H9 (cell line): Measurements from ENCODE around the gene PLEKHM3. TPM values are rescaled to one million over a fixed set of nuclear protein-coding genes. Genes with fewer than 3 reads are reported as not detected.
A peak's percentile ranks its signal among the peaks of the same experiment; 100 is the strongest.

ENCODE experiments used
- DNase-seq: peaks from one replicate; pipeline ENCODE4 v3.0.0-alpha.2; 2017
- H2AFZ ChIP-seq: one replicate; pipeline ENCODE4 v1.6.1; 2013; ENCODE audit warnings: mild to moderate bottlenecking, low read length, control low read depth, moderate library complexity
- H2AK5ac ChIP-seq: 2 replicates; pipeline ENCODE4 v1.6.1; 2013; ENCODE audit warnings: low read length, control low read depth, mixed read lengths; ENCODE audit not compliant: insufficient read length
- H2BK120ac ChIP-seq: one replicate; pipeline ENCODE4 v1.6.1; 2013; ENCODE audit warnings: low read depth, mild to moderate bottlenecking, low read length, control low read depth, inconsistent platforms; ENCODE audit not compliant: poor library complexity, severe bottlenecking
- H2BK12ac ChIP-seq: 2 replicates; pipeline ENCODE4 v1.6.1; 2013; ENCODE audit warnings: low read length, control low read depth, mixed read lengths, low read depth; ENCODE audit not compliant: insufficient read length
- H2BK15ac ChIP-seq: 2 replicates; pipeline ENCODE4 v1.6.1; 2013; ENCODE audit warnings: low read depth, low read length, control low read depth
- H2BK20ac ChIP-seq: one replicate; pipeline ENCODE4 v1.6.1; 2013; ENCODE audit warnings: low read depth, mild to moderate bottlenecking, low read length, control low read depth, inconsistent platforms; ENCODE audit not compliant: poor library complexity, severe bottlenecking
- H2BK5ac ChIP-seq: 2 replicates; pipeline ENCODE4 v1.6.1; 2013; ENCODE audit warnings: low read length, control low read depth, mixed read lengths; ENCODE audit not compliant: insufficient read length
- H3K14ac ChIP-seq: 2 replicates; pipeline ENCODE4 v1.6.1; 2013; ENCODE audit warnings: low read length, control low read depth; ENCODE audit not compliant: insufficient read depth
- H3K18ac ChIP-seq: 2 replicates; pipeline ENCODE4 v1.6.1; 2013; ENCODE audit warnings: low read depth, mild to moderate bottlenecking, mixed read lengths, low read length, control low read depth; ENCODE audit not compliant: insufficient read length
- H3K23ac ChIP-seq: 2 replicates; pipeline ENCODE4 v1.6.1; 2013; ENCODE audit warnings: low read length, control low read depth, mixed read lengths, low read depth; ENCODE audit not compliant: insufficient read length
- H3K23me2 ChIP-seq: 2 replicates; pipeline ENCODE4 v1.6.1; 2013; ENCODE audit warnings: low read depth, mild to moderate bottlenecking, mixed read lengths, low read length, control low read depth; ENCODE audit not compliant: insufficient read length, poor library complexity, severe bottlenecking
- H3K27ac ChIP-seq: 2 replicates; pipeline ENCODE4 v1.5.1; 2013; ENCODE audit warnings: low read length, control low read depth, mixed read lengths, low read depth; ENCODE audit not compliant: insufficient read length
- H3K27me3 ChIP-seq: 2 replicates; pipeline ENCODE4 v1.6.1; 2013; ENCODE audit warnings: low read length, control low read depth, inconsistent platforms; ENCODE audit not compliant: insufficient read depth
- H3K4ac ChIP-seq: 2 replicates; pipeline ENCODE4 v1.6.1; 2013; ENCODE audit warnings: low read depth, mild to moderate bottlenecking, control low read depth, inconsistent platforms, low read length, moderate library complexity
- H3K4me1 ChIP-seq: 2 replicates; pipeline ENCODE4 v1.6.1; 2013; ENCODE audit warnings: low read length, control low read depth, inconsistent platforms; ENCODE audit not compliant: insufficient read depth
- H3K4me2 ChIP-seq: 2 replicates; pipeline ENCODE4 v1.6.1; 2013; ENCODE audit warnings: low read length, control low read depth, mixed read lengths; ENCODE audit not compliant: insufficient read length, insufficient read depth
- H3K56ac ChIP-seq: 2 replicates; pipeline ENCODE4 v1.6.1; 2013; ENCODE audit warnings: low read depth, mild to moderate bottlenecking, mixed read lengths, low read length, control low read depth; ENCODE audit not compliant: insufficient read length
- H3K79me1 ChIP-seq: 2 replicates; pipeline ENCODE4 v1.6.1; 2013; ENCODE audit warnings: low read depth, mild to moderate bottlenecking, moderate library complexity, low read length, control low read depth, inconsistent platforms; ENCODE audit not compliant: insufficient read depth, poor library complexity, severe bottlenecking
- H3K79me2 ChIP-seq: 2 replicates; pipeline ENCODE4 v1.6.1; 2013; ENCODE audit warnings: low read length, control low read depth, inconsistent platforms; ENCODE audit not compliant: insufficient read depth
- H3K9ac ChIP-seq: 2 replicates; pipeline ENCODE4 v1.6.1; 2013; ENCODE audit warnings: low read length, control low read depth, mixed read lengths; ENCODE audit not compliant: insufficient read length; ENCODE audit errors: extremely low read depth
- H3K9me3 ChIP-seq: one replicate; pipeline ENCODE4 v1.6.1; 2013; ENCODE audit warnings: low read depth, low read length, inconsistent platforms; ENCODE audit not compliant: control insufficient read depth
- H3T11ph ChIP-seq: one replicate; pipeline ENCODE4 v1.6.1; 2013; ENCODE audit warnings: mild to moderate bottlenecking, low read length, control low read depth, inconsistent platforms
- H4K20me1 ChIP-seq: one replicate; pipeline ENCODE4 v1.6.1; 2013; ENCODE audit not compliant: control insufficient read depth, insufficient read length, insufficient read depth
- H4K5ac ChIP-seq: 2 replicates; pipeline ENCODE4 v1.6.1; 2013; ENCODE audit warnings: low read depth, mild to moderate bottlenecking, mixed read lengths, low read length, control low read depth; ENCODE audit not compliant: insufficient read length
- H4K8ac ChIP-seq: replicated peaks from 2 replicates; pipeline ENCODE4 v1.6.1; 2013; ENCODE audit warnings: low read length, control low read depth, mixed read lengths, low read depth; ENCODE audit not compliant: insufficient read length
- H4K91ac ChIP-seq: 2 replicates; pipeline ENCODE4 v1.6.1; 2013; ENCODE audit warnings: low read depth, mild to moderate bottlenecking, moderate library complexity, mixed read lengths, low read length, control low read depth; ENCODE audit not compliant: insufficient read length
- H3K27ac Mint-ChIP-seq, 3 experiments: 2 replicates in 2 of 3; 3 replicates in 1 of 3; pipeline ENCODE4 v1.8.0; 2020 to 2021; ENCODE audit warnings: mixed read lengths in 3 of 3, mild to moderate bottlenecking in 1 of 3, moderate library complexity in 1 of 3
- H3K27me3 Mint-ChIP-seq: 2 replicates; pipeline ENCODE4 v1.8.0; 2021; ENCODE audit warnings: low read depth, mild to moderate bottlenecking, moderate library complexity, mixed read lengths
- H3K36me3 Mint-ChIP-seq, 3 experiments: 2 replicates in 2 of 3; 3 replicates in 1 of 3; pipeline ENCODE4 v1.8.0; 2020 to 2021; ENCODE audit warnings: low read depth in 3 of 3, mixed read lengths in 3 of 3; ENCODE audit not compliant: insufficient read depth in 1 of 3
- H3K4me1 Mint-ChIP-seq, 2 experiments: 2 replicates each; pipeline ENCODE4 v1.8.0; 2020; ENCODE audit warnings: mixed read lengths in 2 of 2
- H3K4me3 Mint-ChIP-seq, 2 experiments: 2 replicates in 1 of 2; 3 replicates in 1 of 2; pipeline ENCODE4 v1.8.0; 2020 to 2021; ENCODE audit warnings: mild to moderate bottlenecking in 2 of 2, mixed read lengths in 2 of 2, moderate library complexity in 1 of 2
- H3K9me3 Mint-ChIP-seq, 2 experiments: 2 replicates in 1 of 2; 3 replicates in 1 of 2; pipeline ENCODE4 v1.8.0; 2020; ENCODE audit warnings: mild to moderate bottlenecking in 2 of 2, mixed read lengths in 2 of 2, moderate library complexity in 1 of 2
- WGBS: extraction: QIAGEN DNeasy Blood & Tissue Kit; methylation state at CpG from one replicate; pipeline ENCODE4 v1.1.7; 2013; ENCODE audit warnings: missing lambda C conversion rate, low lambda C conversion rate, mixed read lengths; ENCODE audit not compliant: insufficient read length; ENCODE audit errors: extremely low coverage; 5-methylcytosine and 5-hydroxymethylcytosine counted together
- total RNA-seq: library from RNA; stranded (reverse); gene quantifications from 2 replicates; pipeline ENCODE4 v1.2.1, GENCODE V29; 2021
- TF ChIP-seq, protein P1 (sequence below): fragments of 200-600 bp; sonication (generic); conservative IDR thresholded peaks from 3 replicates; pipeline ENCODE4 v1.8.0; 2021; ENCODE audit warnings: antibody characterized with exemption, mild to moderate bottlenecking

The PLEKHM3 gene
- total RNA-seq, 1 experiment from 2014 or later, result 7.5 TPM

GRCh38 chr2:207844648-207845047, 180.7 kb downstream of the PLEKHM3 start:
- Histone ChIP-seq H3K4me2 (no peak overlapping the region), H3K27me3 (no peaks in the 10 kb centered on the region), H3K56ac (no peak overlapping the region), H3K23ac (no peak overlapping the region), H3K4ac (no peak overlapping the region), H3K79me2 (no peaks in the 10 kb centered on the region), H3T11ph (no peak overlapping the region), H4K5ac (no peak overlapping the region), H4K91ac (no peak overlapping the region), H3K27ac (no peak overlapping the region), H2AK5ac (no peak overlapping the region), H2BK5ac (no peak overlapping the region), H2BK120ac (no peak overlapping the region), H3K14ac (no peak overlapping the region), H3K79me1 (no peaks in the 10 kb centered on the region), H2AFZ (no peak overlapping the region), H4K8ac (no peak overlapping the region), H3K23me2 (no peaks in the 10 kb centered on the region), H2BK12ac (no peak overlapping the region), H2BK20ac (no peak overlapping the region), H2BK15ac (no peak overlapping the region), H4K20me1 (no peaks in the 10 kb centered on the region), H3K4me1 (peaks cover 4% of the 10 kb centered on the region), H3K9me3 (no peaks in the 10 kb centered on the region), H3K18ac (no peak overlapping the region), H3K9ac (no peak overlapping the region)
- Mint-ChIP-seq H3K27ac (peak overlapping the region in 2 of 3 experiments; percentile 60 to 73; a peak in 4 of 7 replicates), H3K9me3 (no peaks in the 10 kb centered on the region), H3K36me3 (no peaks in the 10 kb centered on the region), H3K4me1 (peaks cover 23 to 34% of the 10 kb centered on the region in 2 experiments), H3K4me3 (no peak overlapping the region), H3K27me3 (no peaks in the 10 kb centered on the region)
- no CpG with 5 or more reads among the region's 2 CpGs for WGBS
- TF ChIP-seq, protein P1, sequence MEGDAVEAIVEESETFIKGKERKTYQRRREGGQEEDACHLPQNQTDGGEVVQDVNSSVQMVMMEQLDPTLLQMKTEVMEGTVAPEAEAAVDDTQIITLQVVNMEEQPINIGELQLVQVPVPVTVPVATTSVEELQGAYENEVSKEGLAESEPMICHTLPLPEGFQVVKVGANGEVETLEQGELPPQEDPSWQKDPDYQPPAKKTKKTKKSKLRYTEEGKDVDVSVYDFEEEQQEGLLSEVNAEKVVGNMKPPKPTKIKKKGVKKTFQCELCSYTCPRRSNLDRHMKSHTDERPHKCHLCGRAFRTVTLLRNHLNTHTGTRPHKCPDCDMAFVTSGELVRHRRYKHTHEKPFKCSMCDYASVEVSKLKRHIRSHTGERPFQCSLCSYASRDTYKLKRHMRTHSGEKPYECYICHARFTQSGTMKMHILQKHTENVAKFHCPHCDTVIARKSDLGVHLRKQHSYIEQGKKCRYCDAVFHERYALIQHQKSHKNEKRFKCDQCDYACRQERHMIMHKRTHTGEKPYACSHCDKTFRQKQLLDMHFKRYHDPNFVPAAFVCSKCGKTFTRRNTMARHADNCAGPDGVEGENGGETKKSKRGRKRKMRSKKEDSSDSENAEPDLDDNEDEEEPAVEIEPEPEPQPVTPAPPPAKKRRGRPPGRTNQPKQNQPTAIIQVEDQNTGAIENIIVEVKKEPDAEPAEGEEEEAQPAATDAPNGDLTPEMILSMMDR, result no peak
- DNase-seq, result no peak
